ENCODE measurements around the gene PPP5C.

DNA sequence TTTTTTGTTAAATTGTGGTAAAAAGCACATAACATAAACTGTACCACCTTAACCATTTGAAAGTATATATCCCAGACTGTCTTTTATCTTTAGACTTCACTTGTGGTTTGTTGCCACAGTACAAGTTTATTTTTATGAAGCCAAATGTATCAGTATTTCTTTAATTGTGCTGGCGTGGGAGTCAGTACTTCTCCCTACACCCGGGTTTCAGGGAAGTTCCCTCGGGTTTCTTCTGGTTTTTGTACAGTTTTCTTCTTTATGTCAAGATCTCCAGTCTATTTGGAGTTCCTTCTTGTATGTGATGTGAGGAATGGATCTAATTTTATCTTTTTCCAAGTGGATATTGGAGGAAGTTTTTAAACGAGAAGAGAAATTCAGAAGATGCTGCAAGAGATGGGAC, 46.0 kb downstream of the PPP5C start:
- no peak for TF ChIP-seq EP300 (IDR thresholded peaks at IDR 0.05; ENCODE audit: low read length)
- TF ChIP-seq, protein P1, sequence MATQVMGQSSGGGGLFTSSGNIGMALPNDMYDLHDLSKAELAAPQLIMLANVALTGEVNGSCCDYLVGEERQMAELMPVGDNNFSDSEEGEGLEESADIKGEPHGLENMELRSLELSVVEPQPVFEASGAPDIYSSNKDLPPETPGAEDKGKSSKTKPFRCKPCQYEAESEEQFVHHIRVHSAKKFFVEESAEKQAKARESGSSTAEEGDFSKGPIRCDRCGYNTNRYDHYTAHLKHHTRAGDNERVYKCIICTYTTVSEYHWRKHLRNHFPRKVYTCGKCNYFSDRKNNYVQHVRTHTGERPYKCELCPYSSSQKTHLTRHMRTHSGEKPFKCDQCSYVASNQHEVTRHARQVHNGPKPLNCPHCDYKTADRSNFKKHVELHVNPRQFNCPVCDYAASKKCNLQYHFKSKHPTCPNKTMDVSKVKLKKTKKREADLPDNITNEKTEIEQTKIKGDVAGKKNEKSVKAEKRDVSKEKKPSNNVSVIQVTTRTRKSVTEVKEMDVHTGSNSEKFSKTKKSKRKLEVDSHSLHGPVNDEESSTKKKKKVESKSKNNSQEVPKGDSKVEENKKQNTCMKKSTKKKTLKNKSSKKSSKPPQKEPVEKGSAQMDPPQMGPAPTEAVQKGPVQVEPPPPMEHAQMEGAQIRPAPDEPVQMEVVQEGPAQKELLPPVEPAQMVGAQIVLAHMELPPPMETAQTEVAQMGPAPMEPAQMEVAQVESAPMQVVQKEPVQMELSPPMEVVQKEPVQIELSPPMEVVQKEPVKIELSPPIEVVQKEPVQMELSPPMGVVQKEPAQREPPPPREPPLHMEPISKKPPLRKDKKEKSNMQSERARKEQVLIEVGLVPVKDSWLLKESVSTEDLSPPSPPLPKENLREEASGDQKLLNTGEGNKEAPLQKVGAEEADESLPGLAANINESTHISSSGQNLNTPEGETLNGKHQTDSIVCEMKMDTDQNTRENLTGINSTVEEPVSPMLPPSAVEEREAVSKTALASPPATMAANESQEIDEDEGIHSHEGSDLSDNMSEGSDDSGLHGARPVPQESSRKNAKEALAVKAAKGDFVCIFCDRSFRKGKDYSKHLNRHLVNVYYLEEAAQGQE (IDR thresholded peaks at IDR 0.05; ENCODE audit: borderline replicate concordance), result no peak
- TF ChIP-seq, protein P1 (CRISPR knock-in tag; IDR thresholded peaks at IDR 0.05; ENCODE audit: low read depth), result no peak
- no peak for TF ChIP-seq BCOR (IDR thresholded peaks at IDR 0.05)
- TF ChIP-seq, protein P2, sequence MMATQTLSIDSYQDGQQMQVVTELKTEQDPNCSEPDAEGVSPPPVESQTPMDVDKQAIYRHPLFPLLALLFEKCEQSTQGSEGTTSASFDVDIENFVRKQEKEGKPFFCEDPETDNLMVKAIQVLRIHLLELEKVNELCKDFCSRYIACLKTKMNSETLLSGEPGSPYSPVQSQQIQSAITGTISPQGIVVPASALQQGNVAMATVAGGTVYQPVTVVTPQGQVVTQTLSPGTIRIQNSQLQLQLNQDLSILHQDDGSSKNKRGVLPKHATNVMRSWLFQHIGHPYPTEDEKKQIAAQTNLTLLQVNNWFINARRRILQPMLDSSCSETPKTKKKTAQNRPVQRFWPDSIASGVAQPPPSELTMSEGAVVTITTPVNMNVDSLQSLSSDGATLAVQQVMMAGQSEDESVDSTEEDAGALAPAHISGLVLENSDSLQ (IDR thresholded peaks at IDR 0.05), result no peak
- TF ChIP-seq ZBTB17 (CRISPR knock-in tag; IDR thresholded peaks at IDR 0.05), result no peak
- TF ChIP-seq ZNF551 (CRISPR knock-in tag; IDR thresholded peaks at IDR 0.05), result no peak
- TF ChIP-seq, protein P3, sequence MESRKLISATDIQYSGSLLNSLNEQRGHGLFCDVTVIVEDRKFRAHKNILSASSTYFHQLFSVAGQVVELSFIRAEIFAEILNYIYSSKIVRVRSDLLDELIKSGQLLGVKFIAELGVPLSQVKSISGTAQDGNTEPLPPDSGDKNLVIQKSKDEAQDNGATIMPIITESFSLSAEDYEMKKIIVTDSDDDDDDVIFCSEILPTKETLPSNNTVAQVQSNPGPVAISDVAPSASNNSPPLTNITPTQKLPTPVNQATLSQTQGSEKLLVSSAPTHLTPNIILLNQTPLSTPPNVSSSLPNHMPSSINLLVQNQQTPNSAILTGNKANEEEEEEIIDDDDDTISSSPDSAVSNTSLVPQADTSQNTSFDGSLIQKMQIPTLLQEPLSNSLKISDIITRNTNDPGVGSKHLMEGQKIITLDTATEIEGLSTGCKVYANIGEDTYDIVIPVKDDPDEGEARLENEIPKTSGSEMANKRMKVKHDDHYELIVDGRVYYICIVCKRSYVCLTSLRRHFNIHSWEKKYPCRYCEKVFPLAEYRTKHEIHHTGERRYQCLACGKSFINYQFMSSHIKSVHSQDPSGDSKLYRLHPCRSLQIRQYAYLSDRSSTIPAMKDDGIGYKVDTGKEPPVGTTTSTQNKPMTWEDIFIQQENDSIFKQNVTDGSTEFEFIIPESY (CRISPR knock-in tag; IDR thresholded peaks at IDR 0.05), result no peak
- no peak for TF ChIP-seq GABPA (tag; conservative IDR thresholded peaks at IDR 0.05; ENCODE audit: low read depth)
- TF ChIP-seq CREB1 (IDR thresholded peaks at IDR 0.05), result no peak
- TF ChIP-seq CREB1 (CRISPR knock-in tag; IDR thresholded peaks at IDR 0.05), result no peak
- no peak for TF ChIP-seq TCF7L2 (IDR thresholded peaks at IDR 0.05; ENCODE audit: low read depth, low read length)
- TF ChIP-seq, protein P4, sequence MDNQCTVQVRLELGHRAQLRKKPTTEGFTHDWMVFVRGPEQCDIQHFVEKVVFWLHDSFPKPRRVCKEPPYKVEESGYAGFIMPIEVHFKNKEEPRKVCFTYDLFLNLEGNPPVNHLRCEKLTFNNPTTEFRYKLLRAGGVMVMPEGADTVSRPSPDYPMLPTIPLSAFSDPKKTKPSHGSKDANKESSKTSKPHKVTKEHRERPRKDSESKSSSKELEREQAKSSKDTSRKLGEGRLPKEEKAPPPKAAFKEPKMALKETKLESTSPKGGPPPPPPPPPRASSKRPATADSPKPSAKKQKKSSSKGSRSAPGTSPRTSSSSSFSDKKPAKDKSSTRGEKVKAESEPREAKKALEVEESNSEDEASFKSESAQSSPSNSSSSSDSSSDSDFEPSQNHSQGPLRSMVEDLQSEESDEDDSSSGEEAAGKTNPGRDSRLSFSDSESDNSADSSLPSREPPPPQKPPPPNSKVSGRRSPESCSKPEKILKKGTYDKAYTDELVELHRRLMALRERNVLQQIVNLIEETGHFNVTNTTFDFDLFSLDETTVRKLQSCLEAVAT (IDR thresholded peaks at IDR 0.05), result no peak
- TF ChIP-seq STAG1 (CRISPR knock-in tag; IDR thresholded peaks at IDR 0.05; ENCODE audit: borderline replicate concordance), result no peak
